NCI-H2107 (cell line): Measurements from ENCODE around the gene IL20RB.
"Not testable (repeated sequence)": the region's sequence is repeated elsewhere in the genome, so short reads cannot be mapped to it uniquely, and the experiment has no call there.

ENCODE experiments used
- DNase-seq: peaks from one replicate; lab custom pipeline; 2025; lab: John Stamatoyannopoulos, UW

IL20RB gene

GRCh38 chr3:136987398-136987980 lies 29.7 kb downstream of the IL20RB start:
- DNase-seq: not testable (repeated sequence)

- DNase-seq: no peak
These were observed 30.9 kb downstream of the IL20RB start for GRCh38 chr3:136988651-136989050.

GRCh38 chr3:136989781-136990524 lies 32.2 kb downstream of the IL20RB start:
- DNase-seq: no peak

- DNase-seq: no peak
These were observed 33.0 kb downstream of the IL20RB start for GRCh38 chr3:136990826-136991225.

- no peak for DNase-seq
These were observed 34.3 kb downstream of the IL20RB start for GRCh38 chr3:136992115-136992514.

- no peak for DNase-seq
These were observed 37.2 kb downstream of the IL20RB start for GRCh38 chr3:136994772-136995516.

- no peak for DNase-seq
These were observed 37.9 kb downstream of the IL20RB start for GRCh38 chr3:136995652-136996051.

GRCh38 chr3:137000039-137000438 lies 42.3 kb downstream of the IL20RB start:
- no peak for DNase-seq

- DNase-seq: not testable (repeated sequence)
These were observed 49.6 kb downstream of the IL20RB start for GRCh38 chr3:137007376-137007775.

- no peak for DNase-seq
These were observed 50.3 kb downstream of the IL20RB start for GRCh38 chr3:137008131-137008530.

GRCh38 chr3:137008976-137009375 lies 51.2 kb downstream of the IL20RB start:
- DNase-seq: no peak

- DNase-seq: no peak
These were observed 52.4 kb downstream of the IL20RB start for GRCh38 chr3:137010137-137010536.

GRCh38 chr3:137011153-137011552 lies 53.4 kb downstream of the IL20RB start:
- DNase-seq: no peak

GRCh38 chr3:137012097-137012501 lies 54.3 kb downstream of the IL20RB start:
- no peak for DNase-seq

GRCh38 chr3:137013951-137014688 lies 56.3 kb downstream of the IL20RB start:
- DNase-seq: peak; percentile 89

GRCh38 chr3:137017316-137017715 lies 59.5 kb downstream of the IL20RB start:
- DNase-seq: not testable (repeated sequence)

- no peak for DNase-seq
These were observed 62.5 kb downstream of the IL20RB start for GRCh38 chr3:137020315-137020714.

- DNase-seq: no peak
These were observed 63.1 kb downstream of the IL20RB start for GRCh38 chr3:137020888-137021287.

- no peak for DNase-seq
These were observed 66.6 kb downstream of the IL20RB start for GRCh38 chr3:137024348-137024747.

GRCh38 chr3:137026701-137027100 lies 68.9 kb downstream of the IL20RB start:
- no peak for DNase-seq

- peak; percentile 74 for DNase-seq
These were observed 74.8 kb downstream of the IL20RB start for GRCh38 chr3:137032465-137033120.

GRCh38 chr3:137035631-137036030 lies 77.8 kb downstream of the IL20RB start:
- DNase-seq: no peak
